Endothelial cell of umbilical vein (primary cell): ENCODE measurements around the gene NPB. TPM values are rescaled to one million over a fixed set of nuclear protein-coding genes. Genes with fewer than 3 reads are reported as not detected.

Source experiments
- BruUV-seq: library from RNA; stranded (reverse); fragments of 400-500 nt; replicated peaks from 2 replicates; lab custom pipeline; 2021; lab: Mats Ljungman, UMichigan
- CTCF ChIA-PET: fragments of 300-600, 350-600 bp; sonication (Branson Sonifier 250); formaldehyde crosslinking; loops from one replicate; lab custom pipeline; 2021; ENCODE audit warnings: antibody characterized with exemption, inconsistent platforms; lab: Charles Lee
- POLR2A ChIA-PET: fragments of 300-600, 350-600 bp; sonication (Branson Sonifier 250); formaldehyde crosslinking; loops from one replicate; lab custom pipeline; 2021; ENCODE audit warnings: antibody characterized with exemption, inconsistent platforms; lab: Charles Lee
- DNase-seq: peaks from one replicate; pipeline ENCODE4 v3.0.0-alpha.2; 2011; ENCODE audit warnings: low read depth, low spot score
- FAIRE-seq: peaks from 2 replicates; lab custom pipeline; 2011; peaks lifted over from hg19 to GRCh38; lab: Jason Lieb, UNC
- H2AFZ ChIP-seq: 2 replicates; pipeline ENCODE4 v1.6.0; 2012; ENCODE audit warnings: low read depth, low read length, control low read depth, inconsistent platforms
- H3K27ac ChIP-seq: 2 replicates; pipeline ENCODE4 v1.5.1; 2011; ENCODE audit warnings: low read depth, mild to moderate bottlenecking, control low read depth, low read length, moderate library complexity; ENCODE audit not compliant: insufficient read depth
- H3K27me3 ChIP-seq, 2 experiments: 2 replicates each; pipeline versions ENCODE4 v1.6.0 to v1.6.1; 2011; ENCODE audit warnings: low read length in 2 of 2, mixed read lengths in 1 of 2; ENCODE audit not compliant: control insufficient read depth in 2 of 2, insufficient read depth in 2 of 2
- H3K36me3 ChIP-seq, 2 experiments: 2 replicates in 1 of 2; 3 replicates in 1 of 2; pipeline ENCODE4 v1.5.1; 2011; ENCODE audit warnings: low read length in 2 of 2, mild to moderate bottlenecking in 1 of 2, moderate library complexity in 1 of 2; ENCODE audit not compliant: control insufficient read depth in 2 of 2, insufficient read depth in 2 of 2; ENCODE audit errors: extremely low read depth in 1 of 2
- H3K4me1 ChIP-seq: 3 replicates; pipeline ENCODE4 v1.5.1; 2011; ENCODE audit warnings: mild to moderate bottlenecking, low read length; ENCODE audit not compliant: control insufficient read depth, insufficient read depth; ENCODE audit errors: extremely low read depth
- H3K4me2 ChIP-seq: 2 replicates; pipeline ENCODE4 v1.6.1; 2011; ENCODE audit warnings: low read length, control low read depth, mixed read lengths; ENCODE audit not compliant: insufficient read depth
- H3K4me3 ChIP-seq, 3 experiments: fragments of 200-600 bp in 1 of 3; sonication (generic), shearing (Covaris generic) in 1 of 3; replicated peaks in 1 of 3; 2 replicates each; pipeline ENCODE4 v1.5.1; 2011 to 2016; ENCODE audit warnings: control low read depth in 3 of 3, low read length in 3 of 3, mild to moderate bottlenecking in 2 of 3, inconsistent platforms in 1 of 3, low read depth in 1 of 3, moderate library complexity in 1 of 3; ENCODE audit not compliant: insufficient read depth in 1 of 3
- H3K79me2 ChIP-seq: 2 replicates; pipeline ENCODE4 v1.6.0; 2012; ENCODE audit warnings: low read length, inconsistent platforms; ENCODE audit not compliant: control insufficient read depth, insufficient read depth
- H3K9ac ChIP-seq: replicated peaks from 2 replicates; pipeline ENCODE3; 2011; ENCODE audit warnings: low read length, control low read depth; ENCODE audit not compliant: insufficient read depth; ENCODE audit errors: extremely low read depth
- H3K9me1 ChIP-seq: replicated peaks from 3 replicates; pipeline ENCODE4 v1.6.0; 2011; ENCODE audit warnings: mild to moderate bottlenecking, low read length; ENCODE audit not compliant: control insufficient read depth, insufficient read depth; ENCODE audit errors: extremely low read depth
- H3K9me3 ChIP-seq: replicated peaks from 2 replicates; pipeline ENCODE4 v1.5.1; 2012; ENCODE audit warnings: low read length, inconsistent platforms; ENCODE audit not compliant: control insufficient read depth, insufficient read depth
- H4K20me1 ChIP-seq: replicated peaks from 2 replicates; pipeline ENCODE3; 2011; ENCODE audit warnings: mild to moderate bottlenecking, low read length; ENCODE audit not compliant: control insufficient read depth, insufficient read depth; ENCODE audit errors: extremely low read depth
- GATA2 ChIP-seq: IDR thresholded peaks from 2 replicates; pipeline ENCODE4 v1.7.0; 2011; ENCODE audit warnings: low read depth, mild to moderate bottlenecking, moderate library complexity, mixed read lengths, low read length; ENCODE audit not compliant: insufficient read length, insufficient read depth
- JUN ChIP-seq: IDR thresholded peaks from 2 replicates; pipeline ENCODE4 v1.6.1; 2011; ENCODE audit warnings: borderline replicate concordance, low read depth; ENCODE audit not compliant: insufficient read length, insufficient read depth
- POLR2A ChIP-seq: IDR thresholded peaks from 2 replicates; pipeline ENCODE4 v1.6.1; 2012; ENCODE audit warnings: low read depth, mild to moderate bottlenecking, control low read depth, low read length
- POLR2AphosphoS5 ChIP-seq: IDR thresholded peaks from 2 replicates; pipeline ENCODE4 v1.6.1; 2012; ENCODE audit warnings: low read depth, mild to moderate bottlenecking, control low read depth, low read length, moderate library complexity; ENCODE audit not compliant: insufficient read depth
- dilution Hi-C: fragments of 300-500 bp; cut with MboI; formaldehyde crosslinking; loops from one replicate; pipeline ENCODE4 v1.15.0; 2019; ENCODE audit warnings: low sequenced_read_pairs; ENCODE audit not compliant: extremely low pct_ligation_motif_present
- intact Hi-C: fragments of 100-400 bp; cut with micrococcal nuclease; formaldehyde crosslinking; loops from one replicate; pipeline ENCODE4 v1.10.0; 2022
- polyA plus RNA-seq, 4 experiments: library from polyadenylated mRNA; depleted of rRNA in 3 of 4; stranded (reverse) in 3 of 4; unstranded in 1 of 4; fragments of >200 nt; gene quantifications; 2 replicates each; pipeline versions ENCODE4 v1.2.1 to v1.2.3, GENCODE V29; 2011 to 2012; ENCODE audit warnings: missing spikeins in 1 of 4
- total RNA-seq: library from RNA; stranded (reverse); gene quantifications from 2 replicates; pipeline ENCODE4 v1.2.3, GENCODE V29; 2021
- TF ChIP-seq, protein P1 (sequence below), 2 donors: IDR thresholded peaks; 1 replicate in 1 of 2; 2 replicates in 1 of 2; pipeline ENCODE4 v1.5.1; 2011; ENCODE audit warnings: low read length in 2 of 2, mild to moderate bottlenecking in 2 of 2, moderate library complexity in 2 of 2, control low read depth in 1 of 2, inconsistent platforms in 1 of 2, low read depth in 1 of 2; ENCODE audit not compliant: insufficient read depth in 1 of 2; ENCODE audit errors: extremely low read depth in 1 of 2

Gene NPB
- total and polyA plus RNA-seq, 2 donors (not counting 3 experiments of a cell fraction or from before 2014, with no cell fraction given), result 0.33 to 0.42 TPM

DNA sequence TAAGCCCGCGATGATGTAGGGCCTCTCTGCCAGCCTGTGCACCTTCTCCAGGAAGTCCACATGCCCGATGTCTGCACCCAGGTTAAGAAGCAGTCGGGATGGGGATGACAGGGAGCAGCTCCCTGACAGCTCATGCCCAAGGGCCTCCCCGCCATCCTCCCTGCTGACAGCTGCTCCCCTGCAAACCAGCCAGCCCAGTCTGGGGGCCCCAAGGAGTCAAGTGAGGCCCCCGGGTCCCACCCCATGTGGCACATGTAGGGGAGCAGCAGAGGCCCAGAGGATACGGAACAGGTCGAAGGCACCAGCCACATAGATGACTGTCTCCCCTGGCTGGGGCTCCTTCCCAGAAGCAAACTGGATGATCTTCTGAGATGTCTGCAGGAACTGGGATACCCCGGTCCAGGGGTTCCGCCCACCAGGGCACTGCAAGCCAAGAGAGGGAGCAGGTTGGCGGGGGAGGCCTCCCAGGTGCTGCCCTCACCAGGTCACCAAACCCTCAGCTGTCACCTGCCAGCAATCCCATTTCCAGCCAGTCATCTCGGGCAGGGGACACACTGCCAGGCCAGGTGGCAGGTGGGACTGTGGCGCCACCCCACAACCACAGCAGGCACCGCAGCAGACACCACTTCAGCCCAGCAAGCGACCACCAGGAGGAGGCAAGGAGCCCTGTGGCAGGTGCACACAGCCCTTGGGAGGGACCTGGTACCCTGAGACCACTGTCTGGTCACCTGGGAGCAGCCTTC is 4.6 kb downstream of the NPB start:
- TF ChIP-seq POLR2AphosphoS5 (no peak), JUN (no peak), POLR2A (no peak), GATA2 (no peak)
- TF ChIP-seq, protein P1, sequence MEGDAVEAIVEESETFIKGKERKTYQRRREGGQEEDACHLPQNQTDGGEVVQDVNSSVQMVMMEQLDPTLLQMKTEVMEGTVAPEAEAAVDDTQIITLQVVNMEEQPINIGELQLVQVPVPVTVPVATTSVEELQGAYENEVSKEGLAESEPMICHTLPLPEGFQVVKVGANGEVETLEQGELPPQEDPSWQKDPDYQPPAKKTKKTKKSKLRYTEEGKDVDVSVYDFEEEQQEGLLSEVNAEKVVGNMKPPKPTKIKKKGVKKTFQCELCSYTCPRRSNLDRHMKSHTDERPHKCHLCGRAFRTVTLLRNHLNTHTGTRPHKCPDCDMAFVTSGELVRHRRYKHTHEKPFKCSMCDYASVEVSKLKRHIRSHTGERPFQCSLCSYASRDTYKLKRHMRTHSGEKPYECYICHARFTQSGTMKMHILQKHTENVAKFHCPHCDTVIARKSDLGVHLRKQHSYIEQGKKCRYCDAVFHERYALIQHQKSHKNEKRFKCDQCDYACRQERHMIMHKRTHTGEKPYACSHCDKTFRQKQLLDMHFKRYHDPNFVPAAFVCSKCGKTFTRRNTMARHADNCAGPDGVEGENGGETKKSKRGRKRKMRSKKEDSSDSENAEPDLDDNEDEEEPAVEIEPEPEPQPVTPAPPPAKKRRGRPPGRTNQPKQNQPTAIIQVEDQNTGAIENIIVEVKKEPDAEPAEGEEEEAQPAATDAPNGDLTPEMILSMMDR (IDR thresholded peaks at IDR 0.05; ENCODE audit: extremely low read depth in 1 of 2, insufficient read depth in 1 of 2, low read depth in 1 of 2, low read length in 2 of 2), result no peak
- no peak overlapping the region for H3K4me2 ChIP-seq
- H3K4me1 ChIP-seq, result peaks cover 8% of the 10 kb centered on the region
- no peaks in the 10 kb centered on the region for H3K9me1 ChIP-seq
- peaks cover 0 to 3% of the 10 kb centered on the region in 2 experiments for H3K36me3 ChIP-seq
- H4K20me1 ChIP-seq, result no peaks in the 10 kb centered on the region
- FAIRE-seq (no peak), DNase-seq (no peak)
- no TSS peak for BruUV-seq
- H3K27me3 ChIP-seq, result no peaks in the 10 kb centered on the region
- no peaks in the 10 kb centered on the region for H3K79me2 ChIP-seq
- intact Hi-C loops, result no loop called here
- no peak overlapping the region for H3K9ac ChIP-seq
- no peaks in the 10 kb centered on the region for H3K9me3 ChIP-seq
- dilution Hi-C loops, result no loop called here
- no peak overlapping the region for H2AFZ ChIP-seq
- CTCF ChIA-PET, result no interaction called here
- POLR2A ChIA-PET, result no interaction called here
- H3K4me3 ChIP-seq, result no peak overlapping the region
- H3K27ac ChIP-seq, result no peak overlapping the region
